Activated naive CD4-positive, alpha-beta T cell treated with anti-CD3 and anti-CD28 coated beads, Interleukin-2, amount 50 U/mL, for 16 hours (primary cell): ENCODE measurements around the gene SFMBT2.

Experiments used
- DNase-seq: peaks from one replicate; pipeline ENCODE4 v3.0.0-alpha.2; 2020

SFMBT2 gene

GRCh38 chr10:7170626-7171322, 240.1 kb downstream of the SFMBT2 start:
- no peak for DNase-seq

DNA sequence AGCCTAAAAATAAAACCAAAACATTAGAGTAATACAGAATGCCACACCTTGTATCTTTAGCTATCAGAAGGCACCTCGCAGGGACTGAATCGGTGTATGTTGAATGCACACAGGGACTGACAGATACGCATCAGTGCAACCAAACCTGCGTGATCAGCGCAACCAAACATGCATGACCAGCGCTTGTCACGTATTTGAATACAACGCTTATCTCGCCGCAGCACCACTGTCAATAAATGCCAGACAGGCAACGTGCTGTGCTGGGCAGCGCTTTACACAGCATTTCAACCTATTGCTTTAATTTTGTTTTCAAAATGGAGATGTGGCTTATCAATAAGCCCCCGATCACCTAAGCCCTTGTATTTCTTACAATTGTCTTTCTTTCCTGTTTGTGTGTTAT, 242.4 kb downstream of the SFMBT2 start:
- DNase-seq: no peak

GRCh38 chr10:7165500-7166177, 245.2 kb downstream of the SFMBT2 start:
- DNase-seq: no peak

GRCh38 chr10:7164955-7165354, 245.9 kb downstream of the SFMBT2 start:
- no peak for DNase-seq

GRCh38 chr10:7162331-7162730, 248.5 kb downstream of the SFMBT2 start:
- DNase-seq: no peak

DNA sequence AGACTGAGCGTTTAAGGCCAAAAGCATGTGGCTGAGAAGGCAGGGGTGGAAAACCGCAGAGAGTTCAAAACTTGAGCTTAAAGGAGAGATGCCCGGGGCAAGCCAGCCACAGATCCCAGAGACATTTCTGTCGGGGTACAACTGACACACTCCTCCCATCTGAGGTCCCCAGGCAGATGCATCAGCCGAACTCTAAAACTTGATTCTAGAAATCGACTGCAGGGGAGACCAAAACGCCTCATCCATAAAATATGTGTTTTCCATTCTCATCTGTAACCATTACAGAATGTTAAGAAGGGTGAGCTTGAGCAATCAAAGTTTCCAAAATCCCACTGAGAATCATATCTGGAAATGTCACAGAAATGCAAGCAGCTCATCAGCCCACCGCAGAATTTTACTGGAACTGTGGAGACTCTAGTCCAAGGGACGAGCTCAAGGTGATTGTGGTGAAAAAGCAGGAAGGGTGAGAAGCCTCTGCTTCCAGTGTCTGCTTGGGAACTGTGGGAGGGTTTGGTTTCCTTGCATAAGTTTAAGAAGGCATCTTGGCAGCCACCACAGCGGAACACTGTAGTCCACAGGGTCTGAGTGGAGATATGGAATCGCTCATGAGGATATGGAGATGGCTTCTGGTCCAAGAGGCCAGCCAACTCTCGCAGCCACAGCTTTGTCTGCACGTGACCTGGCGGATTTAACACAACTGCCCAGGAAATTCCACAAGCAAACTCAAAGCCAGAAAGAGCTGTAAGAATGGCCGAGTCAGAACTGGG, 249.2 kb downstream of the SFMBT2 start:
- no peak for DNase-seq

- no peak for DNase-seq
These were observed 250.9 kb downstream of the SFMBT2 start for GRCh38 chr10:7159928-7160327.

- no peak for DNase-seq
These were observed 251.3 kb downstream of the SFMBT2 start for GRCh38 chr10:7159517-7159916.

DNA sequence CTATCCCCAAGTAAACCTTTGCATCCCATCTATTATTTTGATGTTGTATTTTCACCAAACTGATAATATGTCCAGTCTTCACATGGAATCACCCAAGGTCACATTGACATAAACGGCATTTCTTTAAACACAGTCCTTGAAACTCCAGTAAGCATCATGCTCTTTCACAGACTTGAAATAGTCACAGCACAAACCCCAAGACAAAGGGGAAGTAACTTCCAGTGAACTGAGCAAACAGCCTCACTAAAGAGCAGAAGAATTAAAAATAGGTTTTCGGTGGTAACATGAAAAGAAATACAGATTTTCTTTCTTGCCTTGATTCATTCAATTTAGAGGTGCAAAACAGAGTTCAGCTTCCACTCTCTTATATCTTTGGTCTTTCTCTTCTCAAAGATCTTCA, 253.7 kb downstream of the SFMBT2 start:
- DNase-seq: no peak

DNA sequence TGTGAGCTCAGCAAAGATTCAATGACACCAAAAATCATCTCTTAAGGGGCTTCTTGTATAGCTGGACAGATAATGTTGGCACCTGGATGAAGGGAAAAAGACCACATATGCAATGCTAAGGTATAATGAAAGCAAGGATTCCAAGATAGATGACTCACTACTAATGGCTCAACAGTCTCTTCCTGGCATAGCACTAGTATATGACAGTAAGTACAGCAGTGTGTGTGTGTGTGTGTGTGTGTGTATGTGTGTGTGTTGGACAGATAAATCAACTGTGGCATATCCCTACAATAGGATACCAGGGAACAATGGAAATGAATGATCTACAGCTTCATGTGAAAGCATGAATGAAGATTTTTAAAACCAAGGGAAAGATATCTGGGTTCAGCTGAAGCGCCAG, 257.1 kb downstream of the SFMBT2 start:
- no peak for DNase-seq

DNA sequence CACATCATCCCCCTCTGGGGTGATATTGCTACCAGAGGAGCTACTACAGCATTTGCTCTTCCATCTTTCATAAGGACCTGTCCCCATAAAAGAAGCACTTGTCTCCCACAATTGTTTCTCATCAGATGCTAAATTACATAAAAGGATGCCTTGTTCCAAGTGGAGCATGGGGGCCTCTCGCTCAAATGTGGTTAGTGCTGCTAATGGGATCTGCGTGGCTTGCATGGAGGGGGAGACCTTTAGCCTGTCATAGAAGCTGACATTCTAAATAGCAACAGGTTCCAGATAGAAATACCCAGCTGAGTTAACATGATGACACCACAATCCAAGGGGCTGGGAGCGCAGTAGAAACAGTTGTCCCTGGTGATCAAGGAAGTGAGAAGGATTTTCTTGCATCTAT, 257.9 kb downstream of the SFMBT2 start:
- no peak for DNase-seq

GRCh38 chr10:7152341-7152740, 258.5 kb downstream of the SFMBT2 start:
- DNase-seq: no peak

GRCh38 chr10:7151538-7151937, 259.3 kb downstream of the SFMBT2 start:
- no peak for DNase-seq

DNA sequence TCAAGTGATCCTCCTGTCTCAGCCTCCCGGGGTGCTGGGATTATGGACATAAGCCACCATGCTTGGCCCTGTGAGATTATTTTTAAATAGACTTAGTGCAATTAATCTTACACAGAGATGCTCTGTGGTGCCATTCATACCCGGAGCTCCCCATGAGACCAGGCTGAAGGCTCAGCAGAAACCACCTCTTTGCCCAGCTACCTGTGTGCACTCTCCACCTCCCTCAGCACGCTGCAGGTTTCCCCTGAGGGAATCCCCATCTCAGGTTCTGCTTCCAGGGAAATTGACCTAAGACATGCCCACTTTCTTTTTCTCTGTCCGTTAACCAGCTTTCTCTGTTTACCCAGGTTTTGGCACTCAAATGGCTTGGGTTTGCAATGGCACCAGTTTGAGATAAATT, 260.5 kb downstream of the SFMBT2 start:
- DNase-seq: no peak

GRCh38 chr10:7146189-7146588, 264.6 kb downstream of the SFMBT2 start:
- no peak for DNase-seq

DNA sequence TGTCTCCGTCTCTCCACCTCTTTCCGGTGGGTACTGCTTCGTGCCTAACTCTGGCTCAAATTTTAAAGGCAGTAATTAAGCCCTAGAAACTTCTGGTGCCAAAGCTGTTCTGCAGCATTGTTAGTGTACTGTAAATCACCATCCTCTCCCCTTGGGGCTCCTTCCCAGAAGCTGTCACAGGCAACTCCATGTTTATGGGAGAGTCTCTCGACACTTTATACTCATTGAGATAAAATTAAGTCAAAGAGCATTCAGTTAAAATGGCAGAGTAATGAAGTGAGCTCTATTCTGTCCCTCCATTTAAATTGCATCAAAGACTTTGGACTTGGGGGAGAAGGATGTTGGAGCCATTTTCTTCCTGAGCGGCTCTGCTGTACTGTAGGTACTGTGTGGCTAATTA, 274.8 kb downstream of the SFMBT2 start:
- DNase-seq: no peak

GRCh38 chr10:7135188-7135587, 275.6 kb downstream of the SFMBT2 start:
- DNase-seq: no peak

DNA sequence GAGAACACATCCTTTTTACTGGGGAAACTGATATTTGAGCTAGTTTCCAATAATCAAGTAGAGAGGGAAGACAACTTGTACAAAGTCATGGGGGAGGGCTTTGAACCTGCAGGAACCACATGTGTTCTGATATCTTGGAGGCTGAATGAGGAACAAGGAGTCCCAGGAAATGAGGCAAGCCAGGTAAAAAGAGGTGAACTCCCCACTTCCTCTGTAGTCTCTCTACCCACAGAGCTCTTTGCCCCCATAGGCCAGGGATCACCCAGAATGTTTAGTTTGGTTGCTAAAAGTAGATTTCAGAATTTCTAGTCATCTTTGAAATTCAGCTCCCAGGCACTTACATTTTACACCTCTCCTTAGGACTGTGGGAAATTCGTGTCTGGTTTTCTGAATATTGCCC, 276.4 kb downstream of the SFMBT2 start:
- no peak for DNase-seq

GRCh38 chr10:7133958-7134357, 276.9 kb downstream of the SFMBT2 start:
- no peak for DNase-seq

DNA sequence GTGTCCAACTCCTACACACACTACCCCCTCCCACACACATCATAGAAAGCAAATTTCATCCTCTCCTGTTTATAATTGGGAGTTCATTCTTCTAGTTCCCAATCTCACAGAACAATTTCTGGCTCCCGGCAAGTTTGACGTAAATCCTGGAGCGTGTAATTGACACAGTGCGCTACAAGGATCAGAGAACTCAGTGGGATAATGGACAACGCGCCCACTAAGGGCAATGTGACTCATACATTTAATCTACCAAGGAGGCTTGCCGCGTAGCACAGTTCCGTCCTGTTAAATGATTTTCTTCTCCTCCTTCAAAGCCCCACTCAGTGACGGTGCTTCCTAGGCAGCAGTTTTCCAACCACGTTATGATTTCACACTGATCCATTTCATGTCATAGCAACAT, 277.6 kb downstream of the SFMBT2 start:
- DNase-seq: no peak

- DNase-seq: no peak
These were observed 280.5 kb downstream of the SFMBT2 start for GRCh38 chr10:7130191-7130911.

DNA sequence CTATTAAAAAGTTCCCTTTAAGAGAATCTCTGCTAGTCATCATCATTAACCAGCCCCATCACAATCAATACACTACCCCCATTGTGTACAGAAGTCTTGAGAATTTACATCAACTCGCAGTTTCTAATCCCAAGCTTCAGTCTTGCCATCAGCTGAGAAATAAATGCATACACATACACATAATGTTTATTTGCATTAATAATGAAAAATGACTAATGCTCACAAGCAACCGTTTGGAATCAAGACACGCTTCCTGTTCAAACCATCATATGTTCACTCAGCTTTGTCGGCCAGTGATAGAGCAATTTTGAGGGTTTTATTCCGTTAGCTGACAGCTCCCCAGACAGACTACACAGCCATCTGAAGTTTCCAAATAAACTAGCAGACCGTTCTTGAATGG, 287.1 kb downstream of the SFMBT2 start:
- no peak for DNase-seq

DNA sequence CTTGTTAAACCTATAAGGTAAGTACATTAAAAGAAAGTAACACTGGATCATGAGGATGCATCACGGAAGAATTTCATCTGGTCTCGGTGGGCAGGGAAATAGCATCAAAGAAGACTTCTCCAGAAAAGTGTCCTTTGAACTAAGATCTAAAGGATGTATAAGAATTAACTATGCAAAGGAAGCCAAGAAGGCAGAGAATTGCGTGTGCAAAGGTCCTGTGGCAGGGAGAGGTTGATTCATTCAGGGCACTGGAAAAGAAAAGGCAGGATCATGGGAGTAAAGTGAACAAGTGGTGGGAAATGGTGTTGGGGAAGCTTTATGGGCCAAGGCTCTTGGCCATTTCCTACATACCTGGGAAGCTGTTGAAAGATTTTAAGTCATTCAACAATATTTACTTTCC, 288.3 kb downstream of the SFMBT2 start:
- DNase-seq: no peak
